HG02884 (cell line): ENCODE data around the gene PTGES3L.
"Not testable (repeated sequence)": the region's sequence is repeated elsewhere in the genome, so short reads cannot be mapped to it uniquely, and the experiment has no call there.

Source experiments
- ATAC-seq: cut with Tn5 transposase; IDR thresholded peaks from one replicate; pipeline ENCODE4 v1.9.1; 2021; ENCODE audit warnings: mild to moderate bottlenecking, moderate library complexity; ENCODE audit not compliant: unreplicated experiment

The PTGES3L gene

DNA sequence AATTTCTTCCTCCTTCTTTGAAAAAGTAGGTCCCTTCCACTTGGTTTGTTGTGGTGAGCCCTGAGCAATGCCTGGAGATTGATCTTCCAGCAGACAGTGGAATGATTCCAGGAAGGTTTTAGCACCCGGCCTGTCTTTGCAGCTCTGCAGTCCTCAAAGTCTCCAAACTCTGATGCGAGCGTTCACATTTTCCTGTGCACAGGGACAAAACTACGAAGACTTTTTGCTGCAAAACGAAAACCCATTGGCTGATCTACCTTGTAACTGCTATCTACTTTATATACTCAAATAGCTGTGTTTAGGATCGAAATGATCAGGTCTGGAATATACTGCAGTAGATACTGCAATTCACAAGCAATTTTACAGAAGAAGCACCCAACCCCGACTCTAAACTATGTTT, 57.6 kb downstream of the PTGES3L start:
- no peak for ATAC-seq

DNA sequence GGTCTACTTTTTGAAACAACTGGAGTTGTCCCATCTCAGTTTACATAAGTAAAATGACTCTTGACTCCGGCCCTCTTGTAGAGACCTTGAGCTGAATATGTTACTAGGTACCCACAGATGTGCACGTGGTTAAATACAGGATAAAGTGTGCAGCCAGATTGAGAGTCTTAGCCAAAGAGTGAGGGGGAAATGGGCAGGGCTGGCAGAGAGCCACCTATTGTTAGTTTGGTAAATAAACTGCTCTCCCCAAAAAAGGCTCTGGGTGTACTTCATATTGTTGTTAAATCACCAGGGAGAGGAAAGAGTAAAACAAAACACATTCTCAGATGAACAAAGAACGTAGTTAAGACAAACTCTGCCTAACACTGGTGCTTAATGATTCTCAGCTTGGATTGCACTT, 59.0 kb downstream of the PTGES3L start:
- no peak for ATAC-seq

DNA sequence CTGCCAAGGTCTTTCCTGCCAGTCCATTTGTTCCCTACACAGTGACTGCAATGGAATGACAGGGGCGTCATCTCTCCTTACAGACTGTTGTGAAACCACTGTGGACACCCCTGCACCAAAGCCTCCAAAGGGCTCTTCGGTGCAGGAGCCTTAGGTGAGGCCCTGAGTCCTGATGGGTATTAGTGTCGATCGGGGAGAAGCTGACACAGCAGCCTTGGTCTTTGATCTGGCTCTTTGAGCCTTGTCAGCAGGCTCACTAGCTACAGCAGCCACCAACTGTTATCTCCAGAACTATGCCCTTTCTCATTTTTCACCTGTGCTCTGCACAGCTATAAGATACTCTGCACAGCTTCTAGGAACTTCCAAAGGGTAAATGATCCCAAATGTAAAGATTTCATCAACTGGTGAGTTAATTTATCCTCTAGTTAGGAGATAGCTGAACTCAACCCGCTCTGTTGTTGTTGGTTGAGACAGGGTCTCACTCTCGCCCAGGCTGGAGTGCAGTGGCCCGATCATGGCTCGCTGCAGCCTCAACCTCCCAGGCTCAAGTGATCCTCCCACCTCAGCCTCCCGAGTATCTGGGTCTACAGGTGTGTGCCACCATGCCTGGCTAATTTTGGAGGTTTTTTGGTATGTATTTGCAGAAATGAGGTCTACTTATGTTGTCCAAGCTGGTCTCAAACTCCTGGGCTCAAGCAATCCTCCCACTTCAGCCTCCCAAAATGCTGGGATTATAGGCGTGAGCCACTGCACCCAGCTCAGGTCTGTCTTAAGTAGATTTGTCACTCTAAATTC, 59.6 kb downstream of the PTGES3L start:
- ATAC-seq, result no peak

DNA sequence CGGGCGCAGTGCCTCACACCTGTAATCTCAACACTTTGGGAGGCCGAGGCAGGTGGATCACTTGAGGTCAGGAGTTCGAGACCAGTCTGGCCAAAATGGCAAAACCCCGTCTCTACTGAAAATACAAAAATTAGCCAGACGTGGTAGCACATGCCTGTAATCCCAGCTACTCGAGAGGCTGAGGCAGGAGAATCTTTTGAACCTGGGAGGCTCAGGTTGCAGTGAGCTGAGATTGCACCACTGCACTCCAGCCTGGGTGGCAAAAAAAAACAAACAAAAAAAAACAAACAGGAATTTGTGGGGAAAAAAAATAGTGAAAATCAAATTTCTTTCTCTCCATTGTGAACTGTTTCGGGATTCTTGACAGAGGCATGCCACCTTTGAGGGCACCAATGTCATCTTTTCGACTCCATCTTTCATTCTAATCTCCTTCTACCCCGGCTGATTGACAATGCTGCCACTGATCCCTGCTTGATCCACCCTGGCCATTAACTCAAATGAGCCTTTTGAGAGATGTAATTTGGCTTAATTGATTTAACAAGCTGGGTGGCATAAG, 60.3 kb downstream of the PTGES3L start:
- not testable (repeated sequence) for ATAC-seq

DNA sequence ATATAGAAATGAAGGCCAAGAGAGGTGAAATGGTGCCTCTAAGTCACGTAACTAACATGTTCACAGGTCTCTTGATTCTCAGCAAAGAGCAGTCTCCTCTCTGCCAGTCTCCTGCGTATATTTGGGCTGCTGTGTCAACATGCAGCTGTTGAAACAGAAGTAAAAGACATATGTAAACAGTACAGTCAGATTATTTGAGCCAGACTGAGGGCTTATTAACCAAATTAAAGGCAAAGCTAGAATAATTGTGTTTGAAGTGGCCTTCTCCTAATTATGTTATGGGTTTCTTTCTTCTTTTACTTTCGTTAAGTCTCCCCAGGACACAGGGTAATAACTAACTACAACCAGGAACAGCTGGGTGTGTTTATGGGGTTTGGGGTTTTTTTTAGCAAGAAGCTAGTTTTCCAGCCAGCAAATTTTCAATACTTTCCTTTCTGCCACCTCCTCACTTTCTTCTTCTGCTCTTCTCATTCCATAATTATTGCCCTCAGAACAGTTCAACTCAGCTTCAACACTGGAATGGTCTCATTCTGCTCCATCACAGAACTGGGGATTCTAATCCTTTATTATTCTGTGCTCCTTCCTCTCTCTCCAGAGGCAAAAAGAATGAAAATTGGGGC, 60.9 kb downstream of the PTGES3L start:
- no peak for ATAC-seq
